ENCODE measurements around the gene LAMTOR2. TPM values are rescaled to one million over a fixed set of nuclear protein-coding genes. Genes with fewer than 3 reads are reported as not detected.
A peak's percentile ranks its signal among the peaks of the same experiment; 100 is the strongest.

LAMTOR2 gene
- total and polyA plus RNA-seq, 12 donors: 49.4 to 105 (median 61.1) TPM

GRCh38 chr1:156106624-156107488 lies 52.3 kb downstream of the LAMTOR2 start:
- ATAC-seq (peak in 3 of 8 donors; percentile 1 to 36 (median 30)), DNase-seq (peak in 1 of 2 donors; percentile 54)
- Histone ChIP-seq H3K4me3 (peak overlapping the region in 8 of 10 donors; percentile 12 to 54 (median 48)), H3K9me3 (no peaks in the 10 kb centered on the region), H3K27ac (peak overlapping the region; percentile 80 to 98 (median 95)), H3K27me3 (no peaks in the 10 kb centered on the region), H3K4me1 (peaks cover 44 to 74% (median 63%) of the 10 kb centered on the region in 9 donors), H3K36me3 (no peaks in the 10 kb centered on the region)
- TF ChIP-seq, protein P1, sequence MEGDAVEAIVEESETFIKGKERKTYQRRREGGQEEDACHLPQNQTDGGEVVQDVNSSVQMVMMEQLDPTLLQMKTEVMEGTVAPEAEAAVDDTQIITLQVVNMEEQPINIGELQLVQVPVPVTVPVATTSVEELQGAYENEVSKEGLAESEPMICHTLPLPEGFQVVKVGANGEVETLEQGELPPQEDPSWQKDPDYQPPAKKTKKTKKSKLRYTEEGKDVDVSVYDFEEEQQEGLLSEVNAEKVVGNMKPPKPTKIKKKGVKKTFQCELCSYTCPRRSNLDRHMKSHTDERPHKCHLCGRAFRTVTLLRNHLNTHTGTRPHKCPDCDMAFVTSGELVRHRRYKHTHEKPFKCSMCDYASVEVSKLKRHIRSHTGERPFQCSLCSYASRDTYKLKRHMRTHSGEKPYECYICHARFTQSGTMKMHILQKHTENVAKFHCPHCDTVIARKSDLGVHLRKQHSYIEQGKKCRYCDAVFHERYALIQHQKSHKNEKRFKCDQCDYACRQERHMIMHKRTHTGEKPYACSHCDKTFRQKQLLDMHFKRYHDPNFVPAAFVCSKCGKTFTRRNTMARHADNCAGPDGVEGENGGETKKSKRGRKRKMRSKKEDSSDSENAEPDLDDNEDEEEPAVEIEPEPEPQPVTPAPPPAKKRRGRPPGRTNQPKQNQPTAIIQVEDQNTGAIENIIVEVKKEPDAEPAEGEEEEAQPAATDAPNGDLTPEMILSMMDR (IDR thresholded peaks at IDR 0.05): no peak
- 26 to 30% methylated on average over 14 of the region's 14 CpGs for whole genome bisulfite sequencing, 2 donors
- intact Hi-C loops (cut with DNase I): loop anchor here in 1 of 10 donors (2.0 kb wide), 1 partner anchor 16 kb away; no protein-coding TSS in a partner anchor

GRCh38 chr1:156108057-156108456 lies 53.5 kb downstream of the LAMTOR2 start:
- intact Hi-C loops (cut with DNase I): no loop called here
- 87 to 90% methylated on average over 3 of the region's 3 CpGs for WGBS, 2 donors
- TF ChIP-seq, protein P1 (IDR thresholded peaks at IDR 0.05): no peak
- Histone ChIP-seq H3K27me3 (no peaks in the 10 kb centered on the region), H3K27ac (peak overlapping the region in 8 of 10 donors; percentile 92 to 98 (median 95)), H3K9me3 (no peaks in the 10 kb centered on the region), H3K36me3 (no peaks in the 10 kb centered on the region), H3K4me1 (peaks cover 35 to 69% (median 52%) of the 10 kb centered on the region in 9 donors), H3K4me3 (no peak overlapping the region)
- DNase-seq (no peak), ATAC-seq (no peak)

Other genes starting within 250 kb of the LAMTOR2 start
- 10 to 100 TPM; 21.6 to 30.7 (median 28.1) TPM for gene GON4L, start 197.6 kb upstream of the LAMTOR2 start, total RNA-seq
- 10 to 100 TPM in 1 of 2 donors, 1 to 10 TPM in 1; 8.8 to 25.5 TPM for gene GON4L, start 197.6 kb upstream of the LAMTOR2 start, polyA plus RNA-seq
- 10 to 100 TPM in 9 of 10 donors, 1 to 10 TPM in 1; 9.2 to 19.4 (median 12.8) TPM for gene SYT11, start 195.2 kb upstream of the LAMTOR2 start, total RNA-seq
- gene SYT11, start 195.2 kb upstream of the LAMTOR2 start, polyA plus RNA-seq: 1 to 10 TPM; 1.8 to 9.5 TPM
- 10 to 100 TPM; 12.8 to 32.3 (median 21.9) TPM for gene RIT1, start 143.4 kb upstream of the LAMTOR2 start, total RNA-seq
- 10 to 100 TPM; 11.5 to 17.0 TPM for gene RIT1, start 143.4 kb upstream of the LAMTOR2 start, polyA plus RNA-seq
- gene KHDC4, start 120.4 kb upstream of the LAMTOR2 start, total RNA-seq: 10 to 100 TPM; 17.6 to 30.3 (median 22.0) TPM
- 10 to 100 TPM; 14.3 to 33.8 TPM for gene KHDC4, start 120.4 kb upstream of the LAMTOR2 start, polyA plus RNA-seq
- not detected for gene RXFP4, start 113.1 kb upstream of the LAMTOR2 start, total RNA-seq
- gene RXFP4, start 113.1 kb upstream of the LAMTOR2 start, polyA plus RNA-seq: under 1 TPM in 1 of 2 donors, not detected in 1; 0.04 TPM
- 10 to 100 TPM; 48.6 to 79.8 (median 58.2) TPM for gene ARHGEF2, start 76.2 kb upstream of the LAMTOR2 start, total RNA-seq
- gene ARHGEF2, start 76.2 kb upstream of the LAMTOR2 start, polyA plus RNA-seq: 10 to 100 TPM; 22.7 to 38.0 TPM
- gene SSR2, start 33.8 kb upstream of the LAMTOR2 start, total RNA-seq: 100 to 1,000 TPM in 2 of 10 donors, 10 to 100 TPM in 8; 70.3 to 124 (median 73.7) TPM
- gene SSR2, start 33.8 kb upstream of the LAMTOR2 start, polyA plus RNA-seq: 100 to 1,000 TPM in 1 of 2 donors, 10 to 100 TPM in 1; 66.1 to 322 TPM
- gene UBQLN4, start 984 bp upstream of the LAMTOR2 start, total RNA-seq: 10 to 100 TPM; 19.9 to 32.2 (median 26.2) TPM
- gene UBQLN4, start 984 bp upstream of the LAMTOR2 start, polyA plus RNA-seq: 10 to 100 TPM; 15.7 to 19.7 TPM
- gene RAB25, start 6.4 kb downstream of the LAMTOR2 start, total RNA-seq: under 1 TPM in 1 of 10 donors, not detected in 9; 0.50 TPM
- gene RAB25, start 6.4 kb downstream of the LAMTOR2 start, polyA plus RNA-seq: under 1 TPM in 1 of 2 donors, not detected in 1; 0.17 TPM
- under 1 TPM; 0.09 to 0.31 (median 0.19) TPM for gene MEX3A, start 27.7 kb downstream of the LAMTOR2 start, total RNA-seq
- gene MEX3A, start 27.7 kb downstream of the LAMTOR2 start, polyA plus RNA-seq: under 1 TPM; 0.17 to 0.29 TPM
- 100 to 1,000 TPM; 213 to 554 (median 267) TPM for gene LMNA, start 59.9 kb downstream of the LAMTOR2 start, total RNA-seq
- 100 to 1,000 TPM; 286 to 356 TPM for gene LMNA, start 59.9 kb downstream of the LAMTOR2 start, polyA plus RNA-seq
- gene SEMA4A, start 98.8 kb downstream of the LAMTOR2 start, total RNA-seq: 1 to 10 TPM in 9 of 10 donors, under 1 TPM in 1; 0.98 to 6.8 (median 1.8) TPM
- 1 to 10 TPM; 1.1 to 2.0 TPM for gene SEMA4A, start 98.8 kb downstream of the LAMTOR2 start, polyA plus RNA-seq
- 10 to 100 TPM; 15.4 to 26.0 (median 20.1) TPM for gene SLC25A44, start 139.3 kb downstream of the LAMTOR2 start, total RNA-seq
- 10 to 100 TPM in 1 of 2 donors, 1 to 10 TPM in 1; 7.0 to 15.8 TPM for gene SLC25A44, start 139.3 kb downstream of the LAMTOR2 start, polyA plus RNA-seq
- gene PMF1, start 158.2 kb downstream of the LAMTOR2 start, total RNA-seq: 10 to 100 TPM; 55.9 to 87.3 (median 66.4) TPM
- 100 to 1,000 TPM in 1 of 2 donors, 10 to 100 TPM in 1; 92.0 to 122 TPM for gene PMF1, start 158.2 kb downstream of the LAMTOR2 start, polyA plus RNA-seq
- gene BGLAP, start 187.4 kb downstream of the LAMTOR2 start, total RNA-seq: under 1 TPM in 7 of 10 donors, not detected in 3; 0.30 to 0.85 (median 0.52) TPM
- 1 to 10 TPM in 1 of 2 donors, under 1 TPM in 1; 0.39 to 1.3 TPM for gene BGLAP, start 187.4 kb downstream of the LAMTOR2 start, polyA plus RNA-seq
- 1 to 10 TPM in 2 of 10 donors, under 1 TPM in 8; 0.44 to 1.2 (median 0.77) TPM for gene PAQR6, start 193.3 kb downstream of the LAMTOR2 start, total RNA-seq
- gene PAQR6, start 193.3 kb downstream of the LAMTOR2 start, polyA plus RNA-seq: 1 to 10 TPM in 1 of 2 donors, under 1 TPM in 1; 0.39 to 1.5 TPM
- gene SMG5, start 228.0 kb downstream of the LAMTOR2 start, total RNA-seq: 10 to 100 TPM; 53.1 to 93.0 (median 77.7) TPM
- gene SMG5, start 228.0 kb downstream of the LAMTOR2 start, polyA plus RNA-seq: 10 to 100 TPM; 38.7 to 44.8 TPM
- gene TMEM79, start 229.5 kb downstream of the LAMTOR2 start, total RNA-seq: 1 to 10 TPM in 9 of 10 donors, under 1 TPM in 1; 0.82 to 2.1 (median 1.7) TPM
- 1 to 10 TPM; 1.6 to 2.3 TPM for gene TMEM79, start 229.5 kb downstream of the LAMTOR2 start, polyA plus RNA-seq
- gene GLMP, start 240.9 kb downstream of the LAMTOR2 start, total RNA-seq: 10 to 100 TPM; 10.9 to 43.8 (median 14.2) TPM
- gene GLMP, start 240.9 kb downstream of the LAMTOR2 start, polyA plus RNA-seq: 10 to 100 TPM; 11.9 to 25.6 TPM
- gene VHLL, start 244.5 kb downstream of the LAMTOR2 start, total RNA-seq: not detected
- gene VHLL, start 244.5 kb downstream of the LAMTOR2 start, polyA plus RNA-seq: not detected

Measured in heart right ventricle (tissue), 16 donors.